Activated T-helper 9 cell treated with anti-CD3 and anti-CD28 coated beads, Interleukin-2, amount 50 U/mL, for 16 hours (primary cell): ENCODE measurements around the gene VAMP2.

Experiments used
- DNase-seq: peaks from one replicate; pipeline ENCODE4 v3.0.0-alpha.2; 2020; ENCODE audit warnings: low read depth

The VAMP2 gene

GRCh38 chr17:8142887-8143580, 19.7 kb downstream of the VAMP2 start:
- no peak for DNase-seq

GRCh38 chr17:8142158-8142886, 20.4 kb downstream of the VAMP2 start:
- no peak for DNase-seq

DNA sequence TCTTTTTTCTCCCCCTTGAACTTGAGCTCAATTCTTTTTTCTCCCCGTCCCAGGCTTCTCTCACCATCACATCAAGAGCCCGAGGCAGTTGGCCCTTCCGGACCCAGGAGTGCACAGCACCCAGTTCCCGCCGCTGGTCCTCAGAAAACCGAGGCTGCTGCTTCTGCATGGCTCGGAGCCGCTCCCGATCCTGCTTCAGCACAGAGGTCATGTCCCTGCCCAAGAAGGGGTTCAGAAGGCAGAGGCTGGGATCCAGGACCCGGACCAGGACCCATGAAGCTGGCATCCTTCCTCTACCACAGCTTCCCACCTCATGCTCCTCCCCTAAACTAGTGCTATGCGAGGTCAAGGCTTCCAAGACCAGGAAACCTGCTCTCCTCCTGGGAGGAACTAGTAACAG, 21.0 kb downstream of the VAMP2 start:
- no peak for DNase-seq

- DNase-seq: no peak
Observed at GRCh38 chr17:8141045-8141444, 21.7 kb downstream of the VAMP2 start.

- no peak for DNase-seq
Observed at GRCh38 chr17:8140065-8141029, 22.4 kb downstream of the VAMP2 start.

GRCh38 chr17:8138672-8139371, 23.9 kb downstream of the VAMP2 start:
- peak; percentile 91 for DNase-seq

DNA sequence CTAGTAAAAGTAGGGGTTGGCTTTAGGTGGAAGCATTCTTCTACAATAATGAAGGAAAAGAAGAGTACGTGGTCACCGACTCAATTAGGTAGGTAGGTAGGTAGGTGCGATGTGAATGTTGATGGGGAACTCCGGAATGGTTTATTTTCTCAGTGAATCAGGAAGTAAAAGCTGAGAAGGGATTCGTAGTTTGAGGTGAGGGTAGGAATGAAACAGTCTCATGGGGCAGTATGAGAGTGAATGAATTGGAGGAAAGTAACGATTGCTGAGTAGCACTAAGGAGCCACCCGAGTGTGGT, 24.4 kb downstream of the VAMP2 start:
- DNase-seq: no peak

GRCh38 chr17:8137645-8138373, 24.9 kb downstream of the VAMP2 start:
- no peak for DNase-seq

DNA sequence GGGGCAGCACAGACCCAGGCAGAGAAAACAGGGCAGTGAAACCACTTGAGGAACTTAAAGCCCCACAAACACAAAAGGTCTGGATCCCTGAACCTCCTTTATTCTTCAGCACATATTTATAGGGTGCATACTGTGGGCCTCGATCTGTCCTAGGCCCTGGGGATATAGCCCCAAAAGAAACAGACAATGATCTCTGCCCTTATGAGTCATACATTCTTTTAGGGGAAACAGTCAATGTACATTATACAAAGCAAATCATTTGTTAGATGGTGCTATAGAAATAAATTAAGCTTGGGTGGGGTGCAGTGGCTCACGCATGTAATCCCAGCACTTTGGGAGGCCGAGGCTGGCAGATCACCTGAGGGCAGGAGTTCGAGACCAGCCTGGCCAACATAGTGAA, 28.8 kb downstream of the VAMP2 start:
- DNase-seq: no peak

- DNase-seq: no peak
Observed at GRCh38 chr17:8133399-8133798, 29.3 kb downstream of the VAMP2 start.

DNA sequence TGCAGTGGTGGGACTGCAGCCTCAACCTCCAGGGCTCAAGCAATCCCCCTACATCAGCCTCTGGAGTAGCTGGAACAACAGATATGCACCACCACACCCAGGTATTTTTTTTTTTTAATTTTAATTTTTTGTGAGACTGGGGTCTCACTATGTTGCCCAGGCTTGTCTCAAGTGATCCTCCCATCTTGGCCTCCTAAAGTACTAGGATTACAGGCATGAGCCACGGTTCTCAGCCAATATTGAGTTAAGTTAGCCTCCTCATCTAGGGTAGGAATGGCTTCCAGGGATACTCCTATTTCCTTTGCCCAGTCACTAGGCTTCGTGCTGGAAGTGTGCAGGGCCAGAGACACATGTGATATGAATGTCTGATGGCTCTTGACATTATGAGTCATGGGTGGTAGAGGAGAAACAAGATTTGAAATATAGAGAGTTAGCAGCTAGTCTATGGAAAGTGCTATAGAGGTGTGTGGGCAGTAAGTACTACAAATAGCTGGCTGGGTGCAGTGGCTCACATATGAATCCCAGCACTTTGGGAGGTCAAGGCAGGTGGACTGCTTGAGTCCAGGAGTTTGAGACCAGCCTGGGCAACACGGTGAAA, 30.8 kb downstream of the VAMP2 start:
- no peak for DNase-seq

DNA sequence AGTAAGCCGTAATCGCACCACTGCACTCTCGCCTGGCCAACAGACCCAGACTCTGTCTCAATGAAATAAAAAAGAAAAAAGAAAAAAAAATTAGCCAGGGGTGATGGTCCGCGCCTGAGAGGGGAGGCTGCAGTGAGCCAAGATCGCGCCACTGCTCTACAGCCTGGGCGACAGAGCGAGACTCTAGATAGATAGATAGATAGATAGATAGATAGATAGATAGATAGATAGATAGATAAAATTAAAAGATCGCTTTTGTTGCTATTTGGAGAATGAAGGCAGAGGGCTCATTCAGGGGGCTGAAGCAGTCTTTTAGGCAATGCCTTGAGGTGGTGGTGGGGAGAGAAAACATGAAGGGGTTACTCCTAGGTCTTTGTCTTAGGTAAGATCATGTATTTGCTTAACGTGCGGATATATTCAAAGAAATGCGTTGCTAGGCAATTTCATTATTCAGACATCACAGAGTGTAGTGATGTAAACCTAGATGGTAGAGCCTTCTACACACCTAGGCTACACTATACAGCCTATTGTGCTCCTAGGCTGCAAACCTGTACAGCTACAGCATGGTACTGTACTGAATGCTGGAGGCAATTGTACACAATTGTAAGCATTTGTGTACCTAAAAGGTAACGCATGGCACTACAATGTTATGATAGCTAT, 34.5 kb downstream of the VAMP2 start:
- DNase-seq: no peak

DNA sequence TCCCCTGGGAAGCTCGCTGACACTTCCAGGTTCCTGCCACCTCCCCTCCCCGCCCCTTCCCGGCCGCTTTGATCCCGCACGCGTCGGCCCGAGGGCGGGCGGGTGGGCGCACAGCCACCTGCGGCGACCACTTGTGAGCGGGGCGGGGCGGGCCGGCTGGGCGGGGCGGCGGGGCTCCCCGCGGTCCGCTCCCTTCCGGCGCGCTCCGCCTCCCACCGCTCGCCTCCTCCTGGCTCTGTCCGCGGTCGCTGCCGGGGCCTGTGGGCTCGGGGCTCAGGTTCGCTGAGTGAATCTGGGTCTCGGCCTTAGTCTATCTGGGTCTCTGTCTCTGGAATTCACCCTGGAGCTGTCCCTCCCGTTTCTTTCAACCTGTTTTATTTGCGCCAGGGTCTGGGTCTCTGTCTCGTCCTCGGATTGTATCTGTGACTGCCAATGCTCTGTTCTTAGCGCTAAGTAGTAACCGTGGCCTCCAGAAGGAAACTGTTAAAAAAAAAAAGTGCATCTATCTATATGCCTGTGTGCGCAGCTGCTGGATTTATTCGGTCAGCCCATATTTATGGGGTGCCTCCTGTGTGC, 36.2 kb downstream of the VAMP2 start:
- no peak for DNase-seq

DNA sequence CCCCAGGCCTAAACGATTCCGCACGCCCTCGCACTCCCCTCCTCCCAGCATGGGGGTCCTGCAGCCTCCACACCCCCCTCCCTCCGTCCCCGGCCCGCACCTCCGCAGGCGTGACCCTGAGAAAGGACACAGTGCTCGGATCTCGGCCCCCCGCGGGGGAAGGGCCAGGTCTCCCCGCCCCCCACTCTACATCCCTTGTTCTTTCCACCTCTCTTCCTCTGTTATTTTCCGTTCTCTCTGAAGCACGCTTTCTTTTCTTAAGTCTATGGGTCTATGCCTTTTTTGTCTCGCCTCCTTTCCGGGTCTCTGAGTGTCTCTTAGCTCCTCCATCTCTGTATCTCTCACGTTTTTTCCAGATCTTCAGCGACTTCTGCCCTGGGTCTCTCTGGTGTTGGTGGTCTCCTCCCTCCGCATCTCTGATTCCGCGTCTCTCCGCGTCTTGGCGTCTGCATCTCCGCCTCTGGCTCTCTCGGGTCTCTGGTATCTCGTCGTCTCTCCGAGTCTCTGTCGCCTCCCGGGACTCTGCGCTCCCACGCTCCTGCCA, 36.7 kb downstream of the VAMP2 start:
- no peak for DNase-seq

GRCh38 chr17:8125154-8125946, 37.4 kb downstream of the VAMP2 start:
- DNase-seq: peak; percentile 80

- DNase-seq: no peak
Observed at GRCh38 chr17:8124350-8125153, 38.2 kb downstream of the VAMP2 start.

DNA sequence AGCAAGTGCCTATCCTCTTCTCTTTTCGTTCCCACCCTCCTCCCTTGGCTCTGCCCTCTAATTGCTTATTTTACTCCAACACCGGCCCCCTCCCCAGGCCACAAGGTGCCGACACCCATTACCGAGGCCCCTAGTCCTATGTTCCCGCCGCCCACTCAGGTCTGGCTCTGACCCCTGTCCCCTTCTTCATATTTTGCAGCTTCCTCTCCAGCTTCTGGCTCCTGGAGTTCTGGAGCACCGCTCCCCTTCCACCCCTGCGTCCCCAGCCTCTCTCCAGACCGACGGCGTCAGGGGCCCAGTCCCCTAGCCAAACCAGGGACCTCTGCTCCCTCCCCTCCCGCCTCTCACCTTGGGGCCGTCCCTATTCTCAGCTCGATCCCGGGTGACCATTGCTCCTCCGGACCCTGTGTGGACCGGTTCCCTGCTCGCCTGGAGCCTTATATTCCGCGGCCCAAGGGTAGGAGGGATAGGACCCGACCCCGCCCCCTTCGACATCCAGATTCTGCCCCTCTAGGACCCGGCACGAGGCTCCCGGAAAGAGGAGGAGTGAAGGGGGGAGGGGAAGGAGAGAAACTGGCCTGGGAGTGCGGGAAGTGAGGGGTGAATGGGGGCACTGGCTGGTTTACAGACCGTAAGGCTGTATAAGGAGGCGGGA, 38.9 kb downstream of the VAMP2 start, which contains the start of gene HES7:
TSS of gene HES7 (minus strand) at position 412 of the 655 bp plus-strand sequence. CDS start at position 390, 22 bp downstream.
- DNase-seq: no peak
